Right hindlimb (tissue), 1 donor: Measurements from ENCODE around the gene COPS3.

Source experiments
- DNase-seq: peaks from one replicate; pipeline ENCODE4 v3.0.0-alpha.2; 2018

Gene COPS3

GRCh38 chr17:17239832-17240231, 41.2 kb downstream of the COPS3 start:
- no peak for DNase-seq

DNA sequence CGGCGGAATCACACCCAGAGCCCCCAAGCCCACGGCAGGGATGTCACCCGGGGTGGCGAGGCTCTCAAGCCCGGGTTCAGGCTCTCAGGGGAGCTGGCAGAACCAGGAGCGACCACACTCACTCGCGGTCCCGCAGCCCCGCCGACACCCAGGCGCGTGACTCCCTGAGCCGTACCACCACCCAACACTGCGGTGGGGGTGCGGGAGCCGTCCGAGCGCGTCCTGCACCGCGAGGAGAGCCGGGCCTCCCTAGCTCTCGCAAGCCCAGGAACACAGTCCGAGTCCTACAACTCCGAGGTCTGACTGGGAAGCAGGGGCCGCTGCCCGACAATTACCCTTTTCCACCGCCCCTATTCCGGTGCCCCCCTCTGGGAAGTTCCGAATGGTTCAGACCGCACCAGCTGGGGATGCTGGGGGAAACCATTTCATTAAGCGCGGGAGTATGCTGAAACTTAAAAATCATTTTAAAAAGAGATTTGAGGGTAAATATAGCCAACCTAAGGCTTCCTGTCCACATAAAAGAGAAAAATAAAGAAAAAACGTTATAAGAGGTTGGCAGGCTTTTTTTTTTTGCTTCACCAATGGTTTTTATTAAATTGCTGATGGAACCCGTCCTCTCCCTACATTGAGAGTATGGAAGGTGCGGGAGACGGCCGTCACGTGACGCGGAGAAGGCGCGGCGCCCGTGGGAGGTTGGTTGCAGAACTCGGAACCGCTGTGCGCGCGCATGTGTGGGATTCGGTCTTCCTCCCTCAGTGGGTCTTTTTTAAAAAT, 43.8 kb downstream of the COPS3 start, which contains the start of gene FLCN:
Gene FLCN, minus strand, starts transcription at position 143 of the 774 bp plus-strand sequence. CDS start 9,031 bp downstream, outside the sequence.
- DNase-seq: peak; percentile 91

DNA sequence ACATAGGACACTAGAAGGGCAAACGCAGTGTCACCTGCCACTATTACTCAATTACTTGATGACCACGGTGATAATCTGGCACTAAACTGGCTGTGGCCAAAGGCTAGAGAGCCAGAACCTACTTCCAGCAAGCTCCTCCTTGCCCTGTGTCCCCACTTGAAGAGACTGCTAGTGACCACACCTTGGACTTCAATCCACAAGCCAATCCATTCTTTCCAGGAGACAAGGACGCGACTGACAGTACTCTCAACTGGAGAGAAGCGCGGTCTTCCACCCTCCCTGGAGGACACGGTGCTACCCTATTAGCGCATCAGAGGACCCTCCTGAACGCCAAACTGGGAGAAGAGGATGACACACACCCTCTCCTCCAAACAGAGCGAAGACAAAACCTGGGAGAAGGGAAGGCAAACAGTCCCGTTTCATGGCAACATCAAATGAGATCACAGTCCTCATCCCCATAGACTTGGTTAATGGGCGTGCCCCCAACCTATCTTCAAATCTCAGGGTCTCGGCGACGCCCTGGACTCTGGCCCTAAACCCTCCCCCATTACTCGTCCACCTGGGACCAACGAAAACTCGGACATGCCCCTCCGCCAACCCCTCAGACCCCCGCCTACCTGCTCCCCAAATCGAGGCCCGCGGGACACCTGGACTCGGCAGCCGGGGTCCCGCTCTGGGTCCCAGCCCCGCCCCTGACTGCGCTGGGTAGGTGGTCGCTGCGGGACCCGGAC, 44.6 kb downstream of the COPS3 start:
- DNase-seq: peak; percentile 35

DNA sequence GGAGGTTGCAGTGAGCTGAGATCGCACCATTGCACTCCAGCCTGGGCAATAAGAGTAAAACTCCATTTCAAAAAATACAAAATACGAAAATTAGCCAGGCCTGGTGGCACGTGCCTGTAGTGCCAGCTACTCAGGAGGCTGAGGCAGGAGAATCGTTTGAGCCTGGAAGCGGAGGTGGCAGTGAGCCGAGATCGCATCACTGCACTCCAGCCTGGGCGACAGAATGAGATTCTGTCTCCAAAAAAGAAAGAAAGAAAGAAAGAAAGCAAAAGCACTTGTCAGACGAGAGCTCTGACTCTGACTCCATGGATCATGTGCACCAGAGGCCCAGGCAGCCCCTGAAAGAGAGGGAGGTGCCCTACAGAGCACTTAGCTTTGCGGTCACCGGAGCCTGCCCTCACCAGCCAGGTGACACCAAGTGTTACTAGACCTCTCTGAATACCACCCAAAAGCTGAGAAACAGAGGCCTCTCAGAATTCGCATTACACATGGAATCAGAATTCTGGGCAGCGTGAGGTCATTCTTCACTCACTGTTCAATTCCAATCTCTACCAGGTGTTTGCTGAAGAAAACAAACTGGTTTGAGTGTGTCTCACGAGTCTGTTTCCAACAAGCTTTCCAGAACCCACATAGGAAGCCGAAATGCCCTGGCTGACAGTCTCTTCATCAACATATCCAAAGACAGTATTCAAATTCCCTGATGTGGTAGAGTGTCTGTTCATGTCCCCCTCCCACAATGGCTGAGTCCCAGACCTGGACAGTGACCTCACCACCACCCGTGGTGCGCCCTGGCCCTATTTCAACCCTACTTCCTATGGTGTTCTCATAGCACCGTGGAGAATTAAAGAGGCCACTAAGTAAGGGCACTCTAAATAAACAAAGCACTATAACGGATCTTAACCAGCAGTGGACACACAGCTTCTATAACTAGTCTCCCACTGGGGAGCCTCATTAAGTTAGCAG, 45.6 kb downstream of the COPS3 start:
- DNase-seq: no peak

DNA sequence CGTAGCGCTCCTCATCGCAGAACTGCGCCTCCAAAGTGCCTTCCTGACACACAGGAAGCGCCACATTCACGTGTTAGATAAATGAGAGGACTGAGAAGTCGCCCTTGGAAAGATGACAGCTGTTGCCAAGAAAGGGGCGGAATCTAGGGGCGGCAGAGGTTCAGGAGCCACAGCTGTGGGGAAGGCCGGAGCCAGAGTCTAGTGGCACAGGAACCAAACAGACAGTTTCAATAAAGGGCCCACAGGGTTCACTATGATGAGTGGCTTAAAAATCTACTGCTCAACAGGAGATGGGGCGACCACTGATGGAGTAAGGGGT, 48.8 kb downstream of the COPS3 start:
- no peak for DNase-seq

DNA sequence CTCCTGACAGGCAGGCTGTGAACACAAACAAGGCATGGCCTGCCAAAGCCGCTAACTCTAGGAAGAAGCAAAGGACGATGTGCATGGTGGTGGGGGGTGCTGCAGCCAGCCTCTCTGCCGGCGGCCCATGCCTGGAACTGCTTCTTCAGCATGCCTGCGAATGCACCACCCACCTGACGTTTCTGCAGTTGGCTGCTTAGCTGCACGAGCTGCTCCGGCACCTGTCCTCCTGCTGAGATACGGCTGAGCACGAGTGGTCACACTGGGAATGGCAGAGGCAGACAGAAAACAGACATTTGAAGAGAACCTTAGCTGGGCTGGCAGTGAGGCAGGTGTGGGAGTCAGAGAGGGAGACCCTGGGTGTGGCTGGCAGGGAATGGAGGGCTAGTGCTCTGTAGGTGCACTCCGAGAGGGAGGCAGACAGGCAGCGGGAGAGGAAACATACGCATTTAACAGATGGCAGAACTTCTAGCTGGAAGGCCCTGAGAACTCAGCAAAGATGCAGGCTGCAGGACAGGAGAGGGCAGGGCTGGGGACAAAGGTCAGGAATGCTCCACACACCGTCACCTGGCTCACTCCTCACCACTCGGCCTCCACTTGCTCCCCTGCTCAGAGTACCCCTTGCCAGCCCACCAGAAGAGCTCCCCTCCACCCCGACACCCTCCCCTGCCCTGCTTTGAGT, 49.3 kb downstream of the COPS3 start:
- DNase-seq: no peak

DNA sequence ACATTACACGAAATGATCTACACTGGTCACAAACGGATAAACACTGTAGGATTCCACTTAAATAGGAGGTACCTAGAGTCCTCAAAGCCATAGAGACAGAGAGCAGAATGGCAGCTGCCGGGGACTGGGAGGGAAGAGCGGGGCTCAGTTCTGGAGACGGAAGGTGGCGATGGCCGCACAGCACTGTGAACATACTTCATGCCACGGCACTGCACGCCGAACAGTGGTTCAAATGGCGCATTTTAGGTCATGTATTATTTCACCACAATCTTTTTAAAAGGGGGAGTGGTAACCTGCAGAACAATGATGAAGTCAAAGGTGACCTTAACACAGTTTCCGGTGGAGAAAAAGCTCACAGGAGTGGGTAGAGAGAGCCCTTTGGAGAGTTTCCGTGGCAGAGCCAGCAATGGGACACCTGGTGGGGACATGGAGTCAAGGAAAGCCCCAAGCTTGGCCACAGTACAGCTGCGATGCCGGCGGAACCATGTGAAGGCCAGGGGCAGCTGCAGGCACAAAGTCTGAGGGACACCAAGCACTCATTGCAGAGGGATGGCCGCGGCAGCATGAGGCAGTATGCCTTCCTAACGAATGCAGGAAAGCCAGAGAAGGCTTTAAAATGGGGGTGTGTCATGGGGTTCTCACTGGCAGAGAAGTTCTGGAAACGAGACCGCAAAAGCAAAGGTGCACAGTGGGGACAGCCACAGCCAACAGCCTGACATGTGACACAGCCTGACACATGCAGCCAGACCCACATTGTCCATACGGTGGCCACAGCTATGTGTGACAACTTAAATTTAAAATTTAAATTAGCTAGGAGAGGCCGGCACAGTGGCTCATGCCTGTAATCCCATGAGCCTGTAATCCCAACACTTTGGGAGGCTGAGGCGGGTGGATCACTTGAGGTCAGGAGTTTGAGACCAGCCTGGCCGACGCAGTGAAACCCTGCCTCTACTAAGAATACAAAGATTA, 51.3 kb downstream of the COPS3 start:
- no peak for DNase-seq

DNA sequence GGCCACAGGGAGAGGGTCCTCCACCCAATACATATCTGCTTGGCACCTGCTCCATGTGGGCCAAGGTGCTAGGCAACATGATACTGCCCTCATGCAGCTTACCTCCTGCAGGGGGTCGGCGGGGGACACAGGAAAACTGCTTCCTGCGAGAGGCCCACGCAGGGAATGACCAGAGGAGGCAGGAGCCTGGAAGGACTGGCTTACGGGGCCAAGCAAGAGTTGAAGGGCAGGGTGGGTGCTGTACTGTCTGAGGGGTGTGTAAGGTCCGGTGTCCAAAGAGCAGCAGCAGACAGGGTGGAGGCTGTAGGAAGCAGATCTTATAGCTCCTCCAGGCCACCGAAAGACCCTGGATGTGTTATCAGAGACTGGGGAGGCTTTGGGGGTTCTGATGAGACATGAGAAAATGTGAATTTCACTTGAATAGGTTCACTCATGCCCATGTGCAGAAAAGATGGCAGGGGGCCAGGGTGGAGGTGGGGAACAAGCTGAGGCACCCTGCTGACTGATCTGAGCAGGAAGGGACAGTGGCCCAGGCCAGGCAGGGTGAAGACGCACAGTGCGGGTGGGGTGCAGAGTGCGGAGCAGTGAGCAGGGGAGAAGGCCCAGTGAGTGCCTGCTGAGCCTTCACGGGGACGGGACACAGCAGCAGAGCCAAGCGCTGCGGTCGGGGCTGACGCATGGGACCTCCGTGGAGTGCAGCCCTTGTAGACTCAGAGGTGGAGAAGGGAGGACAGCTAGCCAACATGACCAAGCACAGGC, 52.3 kb downstream of the COPS3 start:
- no peak for DNase-seq

- DNase-seq: no peak
Measured at GRCh38 chr17:17227608-17228520, 53.2 kb downstream of the COPS3 start.

GRCh38 chr17:17226451-17227265, 54.4 kb downstream of the COPS3 start:
- DNase-seq: no peak

DNA sequence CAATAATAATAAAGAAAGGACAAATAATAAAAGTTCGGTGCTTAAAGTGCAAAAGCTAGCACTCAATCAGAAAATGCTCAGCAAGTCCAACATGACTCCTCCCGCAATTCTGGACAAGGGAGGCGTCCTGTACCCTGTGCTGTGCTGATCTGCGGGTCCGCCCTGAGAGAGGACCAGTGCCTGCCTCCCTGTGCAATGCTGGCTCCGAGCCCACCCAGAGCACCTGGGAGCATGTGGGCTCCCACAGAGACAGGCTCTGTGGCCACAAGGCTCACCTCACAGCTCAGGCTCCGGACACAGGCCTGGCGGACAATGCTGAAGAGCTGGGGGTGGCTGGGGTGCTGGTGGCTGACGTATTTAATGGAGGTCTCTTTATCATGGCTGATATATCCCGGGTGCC, 55.1 kb downstream of the COPS3 start:
- no peak for DNase-seq

DNA sequence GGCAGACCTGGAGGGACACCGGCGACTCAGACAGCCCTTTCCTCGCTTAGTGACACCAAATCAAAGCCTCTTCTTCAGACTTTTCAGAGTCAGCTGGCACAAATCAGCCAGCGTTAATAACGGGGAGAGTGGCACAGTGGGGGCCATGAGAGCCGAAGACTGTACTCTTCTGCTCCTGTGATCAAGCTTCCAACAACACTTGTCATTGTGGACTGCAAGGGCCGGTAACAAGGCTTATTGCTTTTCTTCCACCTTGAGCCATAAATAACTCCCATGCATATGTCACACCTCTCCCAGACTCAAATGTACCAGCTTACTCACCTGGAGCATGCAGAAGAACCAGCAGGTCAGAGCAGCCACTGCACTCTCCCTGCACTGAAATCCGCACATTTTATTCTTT, 56.9 kb downstream of the COPS3 start:
- DNase-seq: no peak

- no peak for DNase-seq
Measured at GRCh38 chr17:17223736-17224135, 57.3 kb downstream of the COPS3 start.

DNA sequence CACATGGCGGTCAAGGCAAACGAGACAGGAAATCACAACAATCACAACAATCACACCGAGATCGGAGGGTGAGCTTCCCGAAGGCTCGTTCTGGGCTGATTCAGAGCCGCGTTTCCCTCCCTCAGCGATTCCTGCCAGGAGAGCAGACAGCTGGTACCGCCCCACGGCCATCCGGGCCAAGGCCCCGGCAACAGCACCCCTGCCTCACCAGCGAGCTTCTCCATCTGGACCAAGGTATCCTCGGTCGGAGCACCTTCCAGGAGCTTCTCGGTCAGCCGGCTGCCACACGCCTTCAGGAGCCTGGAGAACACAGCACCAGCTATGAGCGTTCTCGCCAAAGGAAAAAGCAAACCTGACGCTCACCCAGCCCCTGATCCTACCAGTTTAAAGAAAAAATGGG, 59.7 kb downstream of the COPS3 start:
- DNase-seq: no peak

- DNase-seq: no peak
Measured at GRCh38 chr17:17220529-17220928, 60.5 kb downstream of the COPS3 start.

GRCh38 chr17:17217995-17218394, 63.1 kb downstream of the COPS3 start:
- DNase-seq: no peak

DNA sequence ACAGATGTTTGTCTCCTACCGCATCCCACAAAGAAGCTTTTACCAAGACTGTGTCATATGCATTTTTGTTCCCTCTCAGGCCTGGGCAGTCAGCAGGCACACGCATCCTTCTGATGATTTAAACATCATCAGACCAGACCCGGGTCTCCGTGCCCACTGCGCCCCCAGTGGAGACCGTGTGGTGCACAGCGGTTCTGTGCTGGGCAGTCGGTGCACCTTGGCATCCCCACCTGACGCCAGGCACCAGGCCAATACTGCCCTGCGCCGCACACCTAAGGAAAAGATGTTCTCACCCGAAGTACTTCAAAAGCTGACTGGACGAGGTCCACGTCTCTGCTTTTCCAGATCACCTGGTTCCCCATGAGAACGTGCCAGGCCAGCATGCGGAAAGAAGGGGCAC, 64.3 kb downstream of the COPS3 start:
- no peak for DNase-seq

DNA sequence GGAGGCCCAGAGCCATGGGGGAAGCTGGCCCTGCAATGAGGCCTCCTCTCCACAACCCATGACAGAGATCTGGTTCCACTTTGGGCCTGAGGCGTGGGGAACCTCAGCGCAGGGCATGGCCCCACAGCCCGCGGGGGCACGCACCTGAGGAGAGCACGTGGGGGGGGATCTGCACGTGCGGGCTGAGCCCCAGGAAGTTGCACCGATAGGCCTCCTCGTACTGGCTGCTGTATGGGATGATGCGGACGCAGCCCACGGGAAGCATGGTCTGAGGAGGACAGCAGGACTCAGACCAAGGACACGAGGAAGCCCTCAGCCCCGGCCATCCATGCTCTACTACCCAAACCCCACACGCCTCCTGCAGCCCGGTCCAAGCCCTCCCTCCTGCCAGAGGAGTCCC, 64.8 kb downstream of the COPS3 start:
- DNase-seq: no peak

- DNase-seq: no peak
Measured at GRCh38 chr17:17215575-17215974, 65.5 kb downstream of the COPS3 start.
